T-helper 1 cell treated with Interleukin-12 subunit alpha and Interleukin-12 subunit beta and Interleukin-4 antibody, amounts not matched to agents 30 μg/mL and 1 μg/mL, for 36 hours (primary cell): ENCODE measurements around the gene LRRC75B.

Experiments
- H3K27ac Mint-ChIP-seq: one replicate; pipeline ENCODE4 v1.8.0; 2021; ENCODE audit warnings: mild to moderate bottlenecking, mixed read lengths
- H3K27me3 Mint-ChIP-seq: one replicate; pipeline ENCODE4 v1.8.0; 2021; ENCODE audit warnings: low read depth, mixed read lengths
- H3K36me3 Mint-ChIP-seq: one replicate; pipeline ENCODE4 v1.8.0; 2021; ENCODE audit warnings: low read depth, mixed read lengths
- H3K4me1 Mint-ChIP-seq: one replicate; pipeline ENCODE4 v1.8.0; 2021; ENCODE audit warnings: low read depth, mixed read lengths
- H3K4me3 Mint-ChIP-seq: one replicate; pipeline ENCODE4 v1.8.0; 2021; ENCODE audit warnings: mild to moderate bottlenecking, moderate library complexity, mixed read lengths
- H3K9me3 Mint-ChIP-seq: one replicate; pipeline ENCODE4 v1.8.0; 2021; ENCODE audit warnings: mixed read lengths

LRRC75B gene

DNA sequence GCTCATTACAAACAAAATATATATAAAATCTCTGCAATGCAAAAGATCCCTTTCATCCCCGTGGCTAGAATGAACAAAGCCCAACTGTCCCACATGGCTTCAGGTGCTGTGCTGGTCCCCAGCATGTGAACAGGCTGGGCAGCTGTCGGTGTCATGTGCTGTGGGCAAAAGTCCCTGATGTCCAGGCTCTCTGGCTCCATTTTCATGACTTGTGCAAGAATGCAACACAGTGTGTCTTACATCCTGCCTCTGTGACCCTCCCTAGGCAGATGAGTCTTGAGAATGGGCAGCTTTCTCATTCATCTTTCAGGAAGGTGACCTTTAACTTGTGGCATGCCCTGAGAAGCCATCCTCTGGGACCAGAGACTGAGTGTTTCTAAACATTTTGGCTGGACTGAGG, 52.4 kb downstream of the LRRC75B start:
- no peak overlapping the region for H3K4me3 Mint-ChIP-seq
- no peaks in the 10 kb centered on the region for H3K4me1 Mint-ChIP-seq
- H3K9me3 Mint-ChIP-seq, result no peaks in the 10 kb centered on the region
- H3K27ac Mint-ChIP-seq, result no peak overlapping the region
- no peaks in the 10 kb centered on the region for H3K27me3 Mint-ChIP-seq
- peaks cover 20% of the 10 kb centered on the region for H3K36me3 Mint-ChIP-seq

DNA sequence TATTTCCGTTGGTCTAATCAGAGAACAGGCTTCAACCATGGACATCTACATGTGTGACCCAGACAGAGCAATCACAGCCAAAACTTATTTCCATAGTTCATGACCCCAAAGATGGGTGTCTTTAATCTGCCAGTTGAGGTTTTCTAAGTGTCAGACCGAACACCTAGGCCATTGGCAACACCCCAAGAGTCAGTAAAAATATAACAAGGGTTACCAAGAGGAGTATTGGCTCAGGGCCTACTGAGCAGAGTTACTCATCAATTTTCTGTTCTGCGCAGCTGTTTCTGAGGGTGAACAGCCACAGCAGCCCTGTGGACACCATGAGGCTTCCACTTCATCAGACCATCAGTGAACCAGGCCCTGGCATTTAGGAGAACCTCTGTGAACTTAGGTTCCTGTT, 56.8 kb downstream of the LRRC75B start:
- H3K4me1 Mint-ChIP-seq, result no peaks in the 10 kb centered on the region
- H3K9me3 Mint-ChIP-seq, result no peaks in the 10 kb centered on the region
- no peak overlapping the region for H3K27ac Mint-ChIP-seq
- H3K36me3 Mint-ChIP-seq, result peaks cover 13% of the 10 kb centered on the region
- H3K27me3 Mint-ChIP-seq, result no peaks in the 10 kb centered on the region
- no peak overlapping the region for H3K4me3 Mint-ChIP-seq
